Neural cell (in vitro differentiated cells): Measurements from ENCODE around the gene SARNP.

Experiments used
- CTCF ChIP-seq: fragments of 450-650 bp; IDR thresholded peaks from 2 replicates; pipeline ENCODE4 v1.5.1; 2014; ENCODE audit warnings: antibody characterized with exemption, mild to moderate bottlenecking, moderate library complexity; ENCODE audit not compliant: poor library complexity, severe bottlenecking
- EP300 ChIP-seq: fragments of 450-650 bp; conservative IDR thresholded peaks from 2 replicates; pipeline ENCODE4 v1.6.1; 2014; ENCODE audit warnings: antibody characterized with exemption, mild to moderate bottlenecking, moderate library complexity; ENCODE audit not compliant: poor library complexity, severe bottlenecking
- EZH2 ChIP-seq: fragments of 200-600, 300-800 bp; shearing (Covaris generic), sonication (generic); IDR thresholded peaks from 2 replicates; pipeline ENCODE4 v1.6.1; 2014; ENCODE audit warnings: antibody characterized with exemption, low read length, borderline replicate concordance, mild to moderate bottlenecking; ENCODE audit not compliant: insufficient read depth, poor library complexity, severe bottlenecking
- POLR2AphosphoS5 ChIP-seq: IDR thresholded peaks from 2 replicates; pipeline ENCODE4 v1.6.1; 2012
- REST ChIP-seq: IDR thresholded peaks from 2 replicates; pipeline ENCODE4 v1.6.1; 2012; ENCODE audit warnings: borderline replicate concordance
- SMC3 ChIP-seq: fragments of 450-650 bp; conservative IDR thresholded peaks from 2 replicates; pipeline ENCODE4 v1.6.1; 2014; ENCODE audit warnings: antibody characterized with exemption, mild to moderate bottlenecking, moderate library complexity; ENCODE audit not compliant: poor library complexity

- TF ChIP-seq EP300 (no peak), CTCF (no peak), REST (no peak), EZH2 (no peak), SMC3 (no peak), POLR2AphosphoS5 (no peak)
Observed at GRCh38 chr12:55727643-55728185, 89.8 kb downstream of the SARNP start.
